NCI-H1694 treated with DMSO at 0.1 percent for 48 hours (cell line): ENCODE measurements around the gene CHD5.
"Not testable (repeated sequence)": the region's sequence is repeated elsewhere in the genome, so short reads cannot be mapped to it uniquely, and the experiment has no call there.

Experiments used
- DNase-seq: peaks from one replicate; lab custom pipeline; 2025; lab: John Stamatoyannopoulos, UW

Gene CHD5

GRCh38 chr1:6083801-6084446 is 96.2 kb downstream of the CHD5 start:
- DNase-seq = peak; percentile 76

DNA sequence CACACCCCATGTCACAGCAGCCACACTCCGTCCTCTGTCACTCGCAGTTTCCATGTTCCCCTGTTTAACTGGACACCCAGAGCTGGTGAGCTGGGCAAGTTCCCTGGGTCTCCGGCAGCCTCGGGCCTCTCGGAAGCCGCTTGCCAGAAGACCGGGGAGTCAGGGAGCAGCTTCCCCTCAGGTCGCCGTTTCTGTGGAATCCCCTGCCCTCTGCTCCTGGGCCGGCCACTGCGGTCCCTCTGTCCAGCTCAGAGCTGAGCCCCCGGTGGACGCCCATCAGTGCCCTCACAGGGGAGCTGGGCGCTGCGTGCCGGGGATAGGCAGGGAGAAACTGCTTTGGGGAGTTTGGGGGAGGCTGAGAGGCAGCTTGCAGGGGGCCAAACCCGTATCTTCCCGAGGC is 96.7 kb downstream of the CHD5 start:
- no peak for DNase-seq

DNA sequence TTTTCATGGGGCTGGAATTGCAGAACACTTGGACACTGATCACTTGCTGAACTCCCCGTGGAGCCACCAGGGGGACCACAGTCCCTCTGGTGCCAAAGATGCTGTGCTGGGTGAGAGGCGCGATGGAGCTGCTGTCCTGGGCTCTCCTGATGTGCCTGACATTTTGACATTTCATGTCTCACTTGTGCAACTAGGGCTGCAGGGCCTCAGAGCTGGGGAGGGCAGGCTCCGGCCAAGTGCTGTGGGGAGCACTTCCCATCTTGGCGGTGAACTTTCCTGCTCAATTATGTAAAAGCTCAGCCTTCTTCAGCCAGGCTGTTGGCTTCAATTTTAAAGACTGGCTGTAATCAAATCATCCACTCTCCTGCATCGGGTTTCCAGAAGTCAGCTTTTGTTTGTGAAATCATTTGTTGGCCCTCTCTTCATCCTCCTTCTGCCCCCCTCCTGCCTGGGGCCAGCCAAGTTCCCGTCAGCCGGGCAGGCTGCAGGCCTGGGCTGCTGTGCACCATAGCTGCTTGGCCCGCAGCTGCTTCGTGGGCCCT is 97.6 kb downstream of the CHD5 start:
- DNase-seq = peak; percentile 8

GRCh38 chr1:6081901-6082300 is 98.2 kb downstream of the CHD5 start:
- DNase-seq = no peak

DNA sequence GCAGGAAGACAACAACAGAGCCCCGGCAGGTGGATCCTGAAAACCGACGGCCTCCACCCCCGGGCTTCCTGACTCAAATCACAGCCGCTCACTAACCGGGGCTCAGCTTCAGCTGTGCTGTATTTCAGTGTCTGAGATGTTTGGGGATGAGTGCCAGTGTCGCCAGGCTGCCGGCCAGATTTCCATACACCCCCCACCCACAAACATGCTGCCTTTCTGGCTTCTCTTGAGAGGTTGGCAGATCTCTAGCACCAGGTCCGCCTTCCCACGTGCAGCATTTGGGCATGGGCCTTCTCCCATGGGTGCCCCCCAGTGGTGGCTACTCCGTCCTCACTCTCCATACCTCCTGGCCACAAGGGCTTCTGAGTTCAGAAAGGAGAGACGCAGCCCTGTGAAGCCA is 99.7 kb downstream of the CHD5 start:
- DNase-seq = peak; percentile 44

GRCh38 chr1:6077919-6078318 is 102.2 kb downstream of the CHD5 start:
- no peak for DNase-seq

GRCh38 chr1:6077506-6077905 is 102.6 kb downstream of the CHD5 start:
- no peak for DNase-seq

DNA sequence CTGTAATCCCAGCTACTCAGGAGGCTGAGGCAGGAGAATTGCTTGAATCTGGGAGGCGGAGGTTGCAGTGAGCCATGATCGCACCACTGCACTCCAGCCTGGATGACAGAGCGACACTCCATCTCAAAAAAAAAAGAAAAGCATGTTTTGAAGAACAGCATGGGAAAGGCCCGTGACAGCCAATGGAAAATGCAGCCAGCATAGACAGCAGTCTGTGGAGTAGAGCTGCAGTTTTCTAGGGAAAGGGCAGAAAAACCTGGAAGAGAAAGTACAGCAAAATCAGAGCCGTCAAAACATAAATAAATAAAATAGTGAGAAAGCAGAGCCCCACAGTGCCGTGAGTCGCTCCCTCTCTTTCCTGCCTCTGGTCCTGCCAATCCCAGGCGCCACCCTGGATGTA is 103.1 kb downstream of the CHD5 start:
- DNase-seq = not testable (repeated sequence)

DNA sequence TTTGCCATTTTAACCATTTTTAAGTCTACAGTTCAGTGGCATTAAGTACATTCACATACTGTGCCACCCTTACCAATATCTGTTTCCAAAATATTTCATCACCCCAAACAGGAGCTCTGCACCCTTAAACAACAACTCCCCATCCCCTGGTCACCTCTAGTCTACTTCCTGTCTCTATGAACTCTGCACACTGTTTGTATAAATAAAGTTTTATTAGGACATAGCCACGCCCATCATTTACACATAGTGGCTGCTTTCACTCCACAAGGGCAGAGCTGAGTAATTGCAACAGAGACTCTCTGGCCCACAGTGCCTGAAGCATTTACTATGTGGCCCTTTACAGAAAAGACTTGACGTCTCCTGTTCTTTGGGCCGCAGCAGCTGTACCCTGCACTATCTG is 104.4 kb downstream of the CHD5 start:
- no peak for DNase-seq

- DNase-seq = no peak
These were observed 105.8 kb downstream of the CHD5 start for GRCh38 chr1:6074192-6074901.

DNA sequence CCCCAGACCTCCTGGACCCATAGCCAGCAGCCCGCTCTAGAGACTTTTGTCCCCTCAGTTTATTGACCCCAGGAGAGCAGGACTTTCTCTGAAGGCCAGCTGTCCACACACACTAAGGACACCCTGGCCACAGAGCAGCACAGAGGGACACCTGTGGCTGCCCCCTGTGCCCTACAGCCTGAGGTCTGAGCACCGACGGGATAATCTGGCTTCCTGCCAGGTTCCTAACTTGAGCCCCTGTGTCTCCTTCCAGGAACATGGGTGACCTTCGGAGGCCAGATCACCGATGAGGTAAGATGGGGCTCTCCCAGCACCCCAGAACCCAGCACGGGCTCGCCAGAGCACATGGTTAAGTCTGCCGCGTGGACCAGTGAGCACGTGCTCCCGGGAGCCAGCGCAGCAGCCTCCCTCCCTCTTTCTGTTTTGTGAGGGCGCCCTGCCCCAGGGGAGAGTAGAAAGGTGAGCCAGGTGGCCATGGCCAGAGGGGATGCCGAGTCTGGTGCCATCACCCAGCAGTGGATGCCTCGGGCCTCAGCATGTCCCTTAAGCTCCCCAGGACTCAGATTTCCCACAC is 106.6 kb downstream of the CHD5 start:
- DNase-seq = no peak

DNA sequence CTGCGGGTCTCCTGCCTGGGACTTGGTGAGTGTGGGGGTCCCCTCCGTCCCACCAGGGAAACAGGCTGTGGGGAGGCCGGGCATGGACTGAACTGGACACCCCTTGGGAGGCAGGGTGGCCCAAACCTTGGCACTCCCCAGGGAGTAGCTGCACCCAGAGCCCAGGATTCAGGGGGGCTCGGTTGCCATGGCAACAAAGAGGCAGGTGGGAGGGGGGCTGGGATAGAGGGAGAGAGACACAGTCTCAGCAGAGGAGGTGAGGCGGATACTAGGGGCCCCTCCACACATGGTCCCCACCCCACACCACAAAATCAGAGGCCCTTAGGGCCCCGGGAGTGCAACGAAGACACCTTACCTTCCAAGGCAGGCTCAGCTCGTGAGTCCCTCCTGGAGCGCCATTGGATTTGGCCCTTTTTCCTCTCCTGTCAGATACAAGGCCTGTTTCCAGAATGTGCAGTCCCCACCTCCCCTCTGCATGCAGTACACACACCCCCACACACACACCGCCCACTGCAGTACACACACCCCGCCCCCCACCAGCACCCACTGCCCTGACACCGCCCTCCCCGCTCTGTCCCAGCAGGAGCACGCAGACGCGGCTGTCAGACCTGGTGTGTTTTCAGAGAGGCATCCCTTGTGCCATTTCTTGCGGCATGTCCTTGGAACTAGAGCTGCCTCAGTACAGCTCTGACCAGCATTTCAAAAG is 107.2 kb downstream of the CHD5 start:
- DNase-seq = no peak

DNA sequence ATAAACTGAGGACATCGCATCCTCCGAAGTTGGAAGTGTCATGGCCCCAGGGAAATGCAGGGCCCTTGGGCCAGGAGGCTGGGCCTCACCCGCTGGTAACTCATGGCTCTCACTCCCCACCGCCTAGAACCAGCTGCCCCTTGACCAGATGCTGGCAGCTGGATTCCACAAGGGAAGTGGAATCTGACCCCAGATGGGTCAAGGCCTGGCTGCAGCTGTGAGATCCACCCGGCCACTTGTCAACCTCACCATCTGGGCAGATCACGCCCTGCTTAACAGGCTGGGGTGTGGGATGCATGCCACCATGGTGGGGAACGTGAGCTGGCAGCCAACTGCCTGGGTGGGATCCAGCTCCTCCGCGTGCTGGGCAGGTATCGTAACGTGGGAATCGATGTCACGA is 108.9 kb downstream of the CHD5 start:
- no peak for DNase-seq

DNA sequence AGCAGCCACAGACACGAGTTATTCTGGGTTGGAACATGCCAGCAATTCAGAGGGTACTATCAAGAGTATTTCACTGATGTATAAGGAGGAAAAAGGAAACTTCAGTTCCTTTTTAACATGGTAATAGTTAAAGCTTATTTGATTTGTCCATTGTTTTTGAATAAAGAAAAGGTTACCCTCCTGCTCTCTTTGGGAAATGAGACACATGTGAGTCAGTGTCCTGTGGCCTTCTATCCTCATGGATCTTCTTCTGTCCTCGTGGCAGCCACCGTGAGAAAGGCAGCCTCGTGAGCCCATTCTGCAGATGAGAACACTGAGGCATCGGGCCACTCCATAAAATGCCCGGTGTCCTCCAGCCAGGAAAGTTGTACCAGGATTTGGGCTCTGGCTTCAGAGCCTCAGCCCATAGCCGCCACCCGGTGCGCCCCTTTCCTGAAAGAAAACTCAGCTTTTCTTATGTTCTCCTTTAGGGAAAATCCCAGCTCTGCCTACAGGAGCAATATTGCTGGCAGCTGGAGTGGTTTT is 109.6 kb downstream of the CHD5 start:
- no peak for DNase-seq

- no peak for DNase-seq
These were observed 110.5 kb downstream of the CHD5 start for GRCh38 chr1:6069573-6069972.

GRCh38 chr1:6068932-6069331 is 111.2 kb downstream of the CHD5 start:
- DNase-seq = no peak

DNA sequence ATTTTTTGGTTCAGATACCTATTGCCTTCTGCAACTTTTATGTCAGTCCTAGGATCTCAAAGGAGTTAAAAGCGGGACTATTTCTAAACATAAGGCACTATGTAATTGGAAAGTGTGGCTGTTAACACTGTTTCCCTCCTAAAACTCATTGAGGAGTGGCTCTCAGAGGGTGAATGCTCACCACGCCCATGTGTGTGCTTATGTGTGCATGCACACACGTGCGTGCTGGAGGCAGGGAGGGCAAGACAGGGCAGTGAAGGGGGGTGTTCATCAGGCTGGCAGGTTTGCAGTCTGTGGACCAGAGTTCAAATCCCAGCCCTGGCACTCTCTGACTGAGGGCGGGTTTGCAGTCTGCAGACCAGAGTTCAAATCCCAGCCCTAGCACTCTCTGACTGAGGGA is 112.0 kb downstream of the CHD5 start:
- no peak for DNase-seq

DNA sequence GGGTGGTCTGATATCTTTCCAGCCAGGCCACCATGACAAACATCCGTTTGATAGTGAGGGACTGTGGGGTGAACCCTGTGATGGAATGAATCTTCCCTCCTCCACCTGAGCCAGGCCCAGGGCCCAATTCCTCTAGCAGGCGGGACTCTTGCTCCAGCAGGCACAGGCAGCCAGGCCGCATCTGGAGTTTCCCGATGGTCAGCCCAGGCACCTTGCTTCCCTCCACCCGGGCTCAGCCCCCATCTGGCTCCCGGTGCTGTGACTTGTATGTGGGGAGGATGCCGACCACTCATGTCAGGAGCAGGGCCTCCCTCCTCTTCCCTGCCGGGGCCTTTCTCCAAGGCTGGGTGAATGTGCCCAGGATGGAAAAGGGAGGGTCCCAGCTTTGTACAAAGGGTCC is 113.4 kb downstream of the CHD5 start:
- no peak for DNase-seq

DNA sequence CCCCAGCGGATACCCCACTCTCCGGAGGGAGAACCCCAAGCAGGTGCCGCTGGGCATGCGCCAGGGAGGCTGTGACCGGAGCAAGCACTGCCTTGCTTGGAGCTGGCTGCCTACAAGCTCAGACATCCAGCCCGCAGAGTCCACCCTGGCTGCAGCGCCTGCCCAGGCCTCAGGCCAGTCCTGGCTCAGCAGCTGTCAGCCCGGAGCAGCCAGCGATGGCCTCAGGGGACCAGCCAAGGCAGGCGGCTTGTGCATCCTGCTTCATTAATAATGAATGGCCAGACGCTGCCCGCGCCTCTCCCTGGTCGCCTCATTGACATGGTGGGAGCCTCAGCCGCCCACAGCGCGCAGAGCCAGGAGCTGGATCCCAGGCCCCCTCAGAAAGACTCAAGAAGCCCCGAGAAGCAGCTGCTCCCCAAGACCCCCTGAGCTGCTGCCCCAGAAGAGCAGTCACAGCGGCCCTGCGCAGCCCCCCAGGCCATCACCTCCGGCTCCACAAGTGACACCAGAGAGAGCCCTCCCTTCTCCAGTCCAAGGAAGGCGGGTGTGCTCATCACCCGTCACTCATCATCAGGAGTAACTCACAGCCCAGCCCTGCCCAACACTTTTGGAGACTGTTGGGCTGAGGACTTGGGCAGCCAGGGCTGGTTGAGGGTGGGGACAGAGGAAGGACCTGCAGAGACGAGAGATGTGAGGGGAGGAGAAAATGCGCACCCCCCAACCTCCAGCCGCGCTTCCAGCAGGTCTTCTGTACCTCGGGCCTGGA is 114.8 kb downstream of the CHD5 start:
- DNase-seq = no peak

- not testable (repeated sequence) for DNase-seq
These were observed 116.5 kb downstream of the CHD5 start for GRCh38 chr1:6063532-6064053.

GRCh38 chr1:6062670-6063069 is 117.5 kb downstream of the CHD5 start:
- no peak for DNase-seq
